ENCODE data around the gene PYCR2.
A peak's percentile ranks its signal among the peaks of the same experiment; 100 is the strongest.
"Not testable (repeated sequence)": the region's sequence is repeated elsewhere in the genome, so short reads cannot be mapped to it uniquely, and the experiment has no call there.

PYCR2 gene

GRCh38 chr1:225923692-225924555 is at the start of gene PYCR2:
PYCR2 (minus strand) TSS chr1:225924250; CDS start chr1:225924110, 140 bp downstream.
- DNase-seq, result peak; percentile 94

- no peak for DNase-seq
Observed at GRCh38 chr1:225973158-225973557, 49.1 kb upstream of the PYCR2 start.

- DNase-seq, result no peak
Observed at GRCh38 chr1:225972344-225973152, 48.5 kb upstream of the PYCR2 start.

GRCh38 chr1:225970592-225971157 is 46.6 kb upstream of the PYCR2 start:
- DNase-seq, result not testable (repeated sequence)

GRCh38 chr1:225969751-225970150 is 45.7 kb upstream of the PYCR2 start:
- not testable (repeated sequence) for DNase-seq

GRCh38 chr1:225965231-225965630 is 41.2 kb upstream of the PYCR2 start:
- DNase-seq, result no peak

- DNase-seq, result no peak
Observed at GRCh38 chr1:225963735-225964530, 39.9 kb upstream of the PYCR2 start.

- DNase-seq, result no peak
Observed at GRCh38 chr1:225962440-225962975, 38.5 kb upstream of the PYCR2 start.

GRCh38 chr1:225961659-225962439 is 37.8 kb upstream of the PYCR2 start:
- no peak for DNase-seq

- no peak for DNase-seq
Observed at GRCh38 chr1:225958041-225958440, 34.0 kb upstream of the PYCR2 start.

GRCh38 chr1:225954753-225955152 is 30.7 kb upstream of the PYCR2 start:
- no peak for DNase-seq

- DNase-seq, result no peak
Observed at GRCh38 chr1:225953315-225953714, 29.3 kb upstream of the PYCR2 start.

GRCh38 chr1:225950905-225951497 is 27.0 kb upstream of the PYCR2 start:
- DNase-seq, result no peak

GRCh38 chr1:225949041-225949440 is 25.0 kb upstream of the PYCR2 start:
- DNase-seq, result no peak

GRCh38 chr1:225946803-225947202 is 22.8 kb upstream of the PYCR2 start:
- no peak for DNase-seq

- no peak for DNase-seq
Observed at GRCh38 chr1:225946082-225946620, 22.1 kb upstream of the PYCR2 start.

- no peak for DNase-seq
Observed at GRCh38 chr1:225945564-225945963, 21.5 kb upstream of the PYCR2 start.

- DNase-seq, result no peak
Observed at GRCh38 chr1:225944951-225945350, 20.9 kb upstream of the PYCR2 start.

- DNase-seq, result no peak
Observed at GRCh38 chr1:225944387-225944786, 20.3 kb upstream of the PYCR2 start.

GRCh38 chr1:225943582-225943981 is 19.5 kb upstream of the PYCR2 start:
- DNase-seq, result no peak

GRCh38 chr1:225942574-225942973 is 18.5 kb upstream of the PYCR2 start:
- no peak for DNase-seq
